Endothelial cell of umbilical vein (primary cell): Measurements from ENCODE around the gene ANO1.

Experiments used
- EZH2 ChIP-seq: IDR thresholded peaks from 2 replicates; pipeline ENCODE4 v1.6.1; 2012; ENCODE audit warnings: borderline replicate concordance, low read depth, mild to moderate bottlenecking, moderate library complexity, low read length, inconsistent platforms; ENCODE audit not compliant: severe bottlenecking
- FOS ChIP-seq: IDR thresholded peaks from 2 replicates; pipeline ENCODE4 v1.6.1; 2011; ENCODE audit warnings: mild to moderate bottlenecking, low read length, moderate library complexity, borderline replicate concordance; ENCODE audit not compliant: insufficient read depth
- GATA2 ChIP-seq: IDR thresholded peaks from 2 replicates; pipeline ENCODE4 v1.7.0; 2011; ENCODE audit warnings: low read depth, mild to moderate bottlenecking, moderate library complexity, mixed read lengths, low read length; ENCODE audit not compliant: insufficient read length, insufficient read depth
- JUN ChIP-seq: IDR thresholded peaks from 2 replicates; pipeline ENCODE4 v1.6.1; 2011; ENCODE audit warnings: borderline replicate concordance, low read depth; ENCODE audit not compliant: insufficient read length, insufficient read depth
- MYC ChIP-seq: IDR thresholded peaks from one replicate; pipeline ENCODE4 v1.6.1; 2011; ENCODE audit warnings: mild to moderate bottlenecking, low read depth, low read length
- POLR2A ChIP-seq: IDR thresholded peaks from 2 replicates; pipeline ENCODE4 v1.6.1; 2012; ENCODE audit warnings: low read depth, mild to moderate bottlenecking, control low read depth, low read length
- POLR2AphosphoS5 ChIP-seq: IDR thresholded peaks from 2 replicates; pipeline ENCODE4 v1.6.1; 2012; ENCODE audit warnings: low read depth, mild to moderate bottlenecking, control low read depth, low read length, moderate library complexity; ENCODE audit not compliant: insufficient read depth
- TF ChIP-seq, protein P1 (sequence below), 2 donors: IDR thresholded peaks; 1 replicate in 1 of 2; 2 replicates in 1 of 2; pipeline ENCODE4 v1.5.1; 2011; ENCODE audit warnings: low read length in 2 of 2, mild to moderate bottlenecking in 2 of 2, moderate library complexity in 2 of 2, control low read depth in 1 of 2, inconsistent platforms in 1 of 2, low read depth in 1 of 2; ENCODE audit not compliant: insufficient read depth in 1 of 2; ENCODE audit errors: extremely low read depth in 1 of 2
- TF ChIP-seq, protein P2 (sequence below): IDR thresholded peaks from 2 replicates; pipeline ENCODE4 v1.6.1; 2011; ENCODE audit not compliant: insufficient read depth, insufficient read length

DNA sequence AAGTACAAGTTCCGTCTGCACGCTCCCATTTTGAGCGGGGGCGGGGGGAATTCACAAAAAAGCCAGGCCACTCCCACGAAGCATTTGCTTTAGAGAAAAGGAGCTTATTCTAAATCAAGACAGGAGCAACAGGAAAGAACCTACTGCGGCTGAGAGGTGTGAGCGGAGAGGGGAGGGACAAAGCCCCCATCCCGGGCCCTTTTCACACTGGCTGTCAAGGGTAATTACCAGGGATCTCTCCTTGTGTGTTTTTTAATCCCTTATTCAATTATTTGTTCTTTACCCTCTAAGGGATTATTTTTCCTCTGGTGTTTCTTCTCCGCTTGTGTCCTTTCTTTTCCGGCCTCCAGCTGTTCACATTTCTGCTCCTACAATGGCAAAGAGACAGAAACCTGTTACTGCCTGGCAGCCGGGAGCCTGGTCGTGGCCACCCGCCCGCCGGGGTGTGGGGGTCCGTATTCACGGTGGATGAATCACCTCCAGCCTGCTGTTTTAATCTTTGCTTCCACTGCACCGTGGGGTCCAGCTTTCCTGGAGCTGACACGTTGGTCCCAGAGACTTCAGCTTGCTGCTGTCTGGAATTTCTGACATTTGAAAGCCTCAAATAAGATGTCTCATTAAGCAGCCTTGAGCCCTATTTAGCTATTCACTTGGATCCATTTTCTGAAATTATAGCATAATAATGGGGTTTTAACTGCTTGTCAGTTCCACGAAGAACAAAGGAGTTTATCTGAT lies 63.5 kb downstream of the ANO1 start:
- TF ChIP-seq, protein P1, sequence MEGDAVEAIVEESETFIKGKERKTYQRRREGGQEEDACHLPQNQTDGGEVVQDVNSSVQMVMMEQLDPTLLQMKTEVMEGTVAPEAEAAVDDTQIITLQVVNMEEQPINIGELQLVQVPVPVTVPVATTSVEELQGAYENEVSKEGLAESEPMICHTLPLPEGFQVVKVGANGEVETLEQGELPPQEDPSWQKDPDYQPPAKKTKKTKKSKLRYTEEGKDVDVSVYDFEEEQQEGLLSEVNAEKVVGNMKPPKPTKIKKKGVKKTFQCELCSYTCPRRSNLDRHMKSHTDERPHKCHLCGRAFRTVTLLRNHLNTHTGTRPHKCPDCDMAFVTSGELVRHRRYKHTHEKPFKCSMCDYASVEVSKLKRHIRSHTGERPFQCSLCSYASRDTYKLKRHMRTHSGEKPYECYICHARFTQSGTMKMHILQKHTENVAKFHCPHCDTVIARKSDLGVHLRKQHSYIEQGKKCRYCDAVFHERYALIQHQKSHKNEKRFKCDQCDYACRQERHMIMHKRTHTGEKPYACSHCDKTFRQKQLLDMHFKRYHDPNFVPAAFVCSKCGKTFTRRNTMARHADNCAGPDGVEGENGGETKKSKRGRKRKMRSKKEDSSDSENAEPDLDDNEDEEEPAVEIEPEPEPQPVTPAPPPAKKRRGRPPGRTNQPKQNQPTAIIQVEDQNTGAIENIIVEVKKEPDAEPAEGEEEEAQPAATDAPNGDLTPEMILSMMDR (IDR thresholded peaks at IDR 0.05; ENCODE audit: extremely low read depth in 1 of 2, insufficient read depth in 1 of 2, low read depth in 1 of 2, low read length in 2 of 2), result no peak
- TF ChIP-seq POLR2A, result no peak
- no peak for TF ChIP-seq POLR2AphosphoS5
- TF ChIP-seq, protein P2, sequence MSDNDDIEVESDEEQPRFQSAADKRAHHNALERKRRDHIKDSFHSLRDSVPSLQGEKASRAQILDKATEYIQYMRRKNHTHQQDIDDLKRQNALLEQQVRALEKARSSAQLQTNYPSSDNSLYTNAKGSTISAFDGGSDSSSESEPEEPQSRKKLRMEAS, result no peak
- TF ChIP-seq GATA2, result no peak
- TF ChIP-seq EZH2, result no peak
- no peak for TF ChIP-seq MYC
- no peak for TF ChIP-seq JUN
- TF ChIP-seq FOS, result no peak
